Skin epidermis (tissue), 12 donors: Measurements from ENCODE around the gene FALEC.
A peak's percentile ranks its signal among the peaks of the same experiment; 100 is the strongest.

Experiments
- H3K27ac ChIP-seq, 21 experiments: fragments of 200-600 bp; sonication (generic) in 11 of 21; one replicate each; pipeline ENCODE4 v1.5.0; 2020; ENCODE audit warnings: mild to moderate bottlenecking in 3 of 21, inconsistent platforms in 2 of 21, moderate library complexity in 2 of 21
- H3K4me3 ChIP-seq, 7 experiments: fragments of 200-600 bp; sonication (generic) in 2 of 7; one replicate each; pipeline ENCODE4 v1.5.0; 2020; ENCODE audit warnings: inconsistent platforms in 2 of 7, mild to moderate bottlenecking in 2 of 7, moderate library complexity in 1 of 7

The FALEC gene

GRCh38 chr1:150555198-150555970, 39.8 kb downstream of the FALEC start:
- Histone ChIP-seq H3K27ac (no peak overlapping the region), H3K4me3 (no peak overlapping the region)

DNA sequence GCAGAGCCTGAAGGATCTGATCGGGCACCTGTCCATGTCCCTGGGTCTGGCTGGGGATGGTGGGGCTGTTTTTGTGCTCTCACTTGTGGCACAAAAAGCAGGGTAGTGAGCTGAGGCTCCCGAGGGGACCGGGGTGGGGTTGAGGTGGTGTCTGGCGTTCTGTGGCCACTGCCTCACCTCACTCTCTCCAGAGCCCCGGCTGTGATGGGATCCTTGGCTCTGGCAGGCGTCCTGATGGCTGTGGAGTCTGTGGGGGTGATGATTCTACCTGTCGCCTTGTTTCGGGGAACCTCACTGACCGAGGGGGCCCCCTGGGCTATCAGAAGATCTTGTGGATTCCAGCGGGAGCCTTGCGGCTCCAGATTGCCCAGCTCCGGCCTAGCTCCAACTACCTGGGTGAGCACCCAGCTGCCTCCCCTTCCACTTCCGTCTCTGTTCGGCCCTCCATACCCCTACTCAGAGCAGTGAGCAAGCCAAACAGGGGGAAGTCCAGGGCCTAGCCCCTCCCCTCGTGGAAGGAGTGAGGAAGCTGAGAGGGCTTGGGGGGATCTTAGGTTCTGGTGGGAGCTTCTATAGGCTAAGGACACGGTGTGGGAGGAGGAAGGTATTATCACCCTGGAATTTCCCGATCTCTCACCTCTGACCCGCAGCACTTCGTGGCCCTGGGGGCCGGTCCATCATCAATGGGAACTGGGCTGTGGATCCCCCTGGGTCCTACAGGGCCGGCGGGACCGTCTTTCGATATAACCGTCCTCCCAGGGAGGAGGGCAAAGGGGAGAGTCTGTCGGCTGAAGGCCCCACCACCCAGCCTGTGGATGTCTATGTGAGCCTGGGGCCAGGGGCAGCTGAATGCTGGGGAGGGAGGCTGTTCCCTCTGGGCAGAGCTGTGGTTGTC, 40.7 kb downstream of the FALEC start:
- H3K27ac ChIP-seq = peak overlapping the region in 2 of 21 experiments; percentile 2 to 11
- no peak overlapping the region for H3K4me3 ChIP-seq

DNA sequence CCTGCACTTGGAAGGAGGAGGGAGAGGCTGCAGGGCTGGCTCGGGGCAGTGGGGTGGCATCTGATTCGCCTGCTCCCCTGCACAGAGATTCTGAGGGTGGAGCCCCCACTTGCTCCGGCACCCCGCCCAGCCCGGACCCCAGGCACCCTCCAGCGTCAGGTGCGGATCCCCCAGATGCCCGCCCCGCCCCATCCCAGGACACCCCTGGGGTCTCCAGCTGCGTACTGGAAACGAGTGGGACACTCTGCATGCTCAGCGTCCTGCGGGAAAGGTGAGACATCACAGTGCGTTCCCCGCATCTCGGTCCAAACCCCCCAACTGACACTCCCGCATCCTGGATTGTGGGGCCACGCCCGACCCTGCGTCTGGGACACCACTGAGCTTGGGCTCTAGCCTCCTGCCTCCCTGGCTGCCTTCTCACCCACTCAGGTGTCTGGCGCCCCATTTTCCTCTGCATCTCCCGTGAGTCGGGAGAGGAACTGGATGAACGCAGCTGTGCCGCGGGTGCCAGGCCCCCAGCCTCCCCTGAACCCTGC, 41.6 kb downstream of the FALEC start:
- no peak overlapping the region for H3K4me3 ChIP-seq
- peak overlapping the region in 3 of 21 experiments; percentile 2 to 22 (median 11) for H3K27ac ChIP-seq

- Histone ChIP-seq H3K27ac (peak overlapping the region in 4 of 21 experiments; percentile 22 to 100 (median 86)), H3K4me3 (no peak overlapping the region)
These were observed 42.3 kb downstream of the FALEC start for GRCh38 chr1:150557813-150558212.

DNA sequence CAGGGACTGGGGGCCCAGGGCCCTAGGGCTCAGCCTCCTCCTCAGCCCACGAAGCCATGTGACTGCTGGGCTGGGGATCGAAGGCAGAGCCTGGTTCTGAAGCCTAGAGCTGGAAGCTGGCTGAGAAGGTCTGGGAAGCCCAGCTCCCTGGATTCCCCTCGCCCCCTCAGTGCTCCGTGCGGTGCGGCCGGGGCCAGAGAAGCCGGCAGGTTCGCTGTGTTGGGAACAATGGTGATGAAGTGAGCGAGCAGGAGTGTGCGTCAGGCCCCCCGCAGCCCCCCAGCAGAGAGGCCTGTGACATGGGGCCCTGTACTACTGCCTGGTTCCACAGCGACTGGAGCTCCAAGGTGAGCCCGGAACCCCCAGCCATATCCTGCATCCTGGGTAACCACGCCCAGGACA, 42.8 kb downstream of the FALEC start:
- peak overlapping the region in 8 of 21 experiments; percentile 73 to 100 (median 100) for H3K27ac ChIP-seq
- peak overlapping the region in 2 of 7 experiments; percentile 4 to 6 for H3K4me3 ChIP-seq

GRCh38 chr1:150558761-150559655, 43.5 kb downstream of the FALEC start:
- peak overlapping the region in 4 of 7 experiments; percentile 4 to 13 (median 5) for H3K4me3 ChIP-seq
- H3K27ac ChIP-seq = peak overlapping the region in 17 of 21 experiments; percentile 7 to 100 (median 99)

GRCh38 chr1:150559656-150560010, 44.1 kb downstream of the FALEC start:
- Histone ChIP-seq H3K4me3 (no peak overlapping the region), H3K27ac (peak overlapping the region in 15 of 21 experiments; percentile 7 to 100 (median 100))

- peak overlapping the region in 18 of 21 experiments; percentile 98 to 100 (median 100) for H3K27ac ChIP-seq
- H3K4me3 ChIP-seq = peak overlapping the region in 1 of 7 experiments; percentile 44
These were observed 44.5 kb downstream of the FALEC start for GRCh38 chr1:150560011-150560438.

GRCh38 chr1:150560576-150561253, 45.2 kb downstream of the FALEC start:
- Histone ChIP-seq H3K27ac (peak overlapping the region; percentile 82 to 100 (median 99)), H3K4me3 (peak overlapping the region; percentile 36 to 59 (median 43))

DNA sequence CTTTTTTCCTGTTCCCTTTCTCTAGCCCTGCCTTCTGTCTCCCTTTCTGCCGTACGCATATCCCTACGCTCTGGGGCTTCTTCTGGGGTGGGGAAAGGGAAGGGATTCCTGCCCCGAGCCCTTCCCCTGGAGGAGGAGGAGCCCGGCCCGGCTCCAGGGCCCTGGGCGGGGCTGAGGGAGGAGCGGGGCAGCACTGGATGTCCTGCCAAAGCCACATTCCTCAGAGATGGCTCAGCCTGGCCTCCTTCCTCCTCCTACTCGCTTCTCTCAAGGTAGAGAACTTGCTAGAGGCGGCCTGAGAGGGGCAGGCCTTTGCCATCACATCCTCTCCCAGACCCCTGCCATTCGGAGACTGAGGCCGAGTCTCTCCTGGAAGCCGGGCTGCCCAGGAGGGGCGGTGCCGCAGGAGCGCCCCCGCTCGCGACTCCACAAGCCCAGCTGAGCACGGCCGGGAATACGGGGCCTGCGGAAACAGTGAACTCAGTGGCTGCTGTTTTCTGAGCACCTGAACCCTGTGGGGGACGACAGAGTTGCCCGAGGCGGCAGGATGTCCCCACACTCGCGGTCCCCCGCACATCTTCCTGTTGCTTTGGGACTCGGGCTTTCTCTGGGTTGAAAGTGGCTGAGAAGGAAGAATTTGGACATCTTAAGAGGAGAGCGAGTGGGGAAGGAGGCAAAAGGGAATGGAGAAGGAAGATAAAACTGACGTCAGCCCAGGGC, 45.9 kb downstream of the FALEC start:
- Histone ChIP-seq H3K27ac (peak overlapping the region; percentile 82 to 100 (median 99)), H3K4me3 (peak overlapping the region; percentile 36 to 59 (median 43))

- Histone ChIP-seq H3K4me3 (peak overlapping the region; percentile 36 to 59 (median 43)), H3K27ac (peak overlapping the region; percentile 82 to 100 (median 99))
These were observed 46.5 kb downstream of the FALEC start for GRCh38 chr1:150561974-150562445.

DNA sequence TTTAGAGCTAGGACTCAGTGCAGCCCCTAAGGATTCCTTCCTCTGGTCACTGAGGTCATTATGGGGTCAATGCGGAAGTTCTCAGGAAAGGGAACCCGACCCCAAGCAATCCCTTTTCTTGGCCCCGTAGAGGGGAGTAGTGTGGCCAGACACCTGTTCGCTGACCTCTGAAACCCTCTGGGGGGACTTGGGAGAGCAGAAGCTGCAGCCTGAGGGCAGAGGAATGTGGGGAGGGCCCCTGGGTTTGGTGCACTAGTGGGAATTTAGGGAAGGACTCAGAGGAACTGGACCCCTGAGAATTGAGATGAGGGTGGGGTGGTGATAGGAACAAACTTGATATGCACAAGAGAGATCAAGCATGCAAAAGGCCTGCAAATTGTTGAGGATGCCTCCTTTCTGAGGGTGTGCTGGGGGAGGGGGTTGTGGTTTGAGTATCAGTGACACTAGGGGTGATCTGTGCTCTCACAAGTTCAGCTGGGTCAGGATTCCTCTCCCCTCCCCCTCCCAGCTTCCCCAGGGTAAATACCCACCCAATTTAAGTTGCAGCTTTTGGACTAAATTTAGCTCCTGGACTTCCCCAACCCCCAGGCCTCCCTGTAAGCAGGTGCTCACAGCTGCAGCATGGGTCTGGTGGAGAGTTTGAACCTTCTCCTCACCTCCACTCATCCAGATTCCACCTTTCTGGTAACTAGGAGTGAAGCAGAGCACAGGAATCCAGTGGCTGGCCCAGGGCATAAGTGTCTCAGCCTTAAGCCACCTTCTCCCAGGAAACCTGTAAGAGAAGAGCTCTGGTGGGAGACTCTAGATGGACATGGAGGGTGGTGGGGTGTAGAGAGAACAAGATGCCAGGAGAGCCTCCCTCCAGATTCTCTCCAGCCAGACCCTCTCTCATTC, 47.1 kb downstream of the FALEC start:
- Histone ChIP-seq H3K4me3 (peak overlapping the region; percentile 36 to 59 (median 43)), H3K27ac (peak overlapping the region; percentile 77 to 100 (median 99))

GRCh38 chr1:150563340-150564038, 47.9 kb downstream of the FALEC start:
- no peak overlapping the region for H3K4me3 ChIP-seq
- peak overlapping the region; percentile 77 to 100 (median 99) for H3K27ac ChIP-seq

GRCh38 chr1:150564051-150564991, 48.8 kb downstream of the FALEC start:
- Histone ChIP-seq H3K27ac (peak overlapping the region; percentile 25 to 100 (median 99)), H3K4me3 (no peak overlapping the region)
